Peyer's patch (tissue), 4 donors: ENCODE measurements around the gene FAM111A.

Experiments
- CTCF ChIP-seq, 6 experiments: fragments of 450-650 bp in 4 of 6; fragments of 200-600 bp in 2 of 6; sonication (generic) in 1 of 6; IDR thresholded peaks; one replicate each; pipeline ENCODE4 v1.5.1; 2017 to 2019; ENCODE audit warnings: antibody characterized with exemption in 6 of 6, mild to moderate bottlenecking in 3 of 6, moderate library complexity in 1 of 6
- POLR2A ChIP-seq, 2 donors: fragments of 450-650 bp; IDR thresholded peaks; one replicate each; pipeline ENCODE4 v1.5.1; 2017; ENCODE audit warnings: antibody characterized with exemption in 2 of 2, mild to moderate bottlenecking in 2 of 2, moderate library complexity in 2 of 2

- TF ChIP-seq POLR2A (IDR thresholded peaks at IDR 0.05): no peak
- TF ChIP-seq CTCF (IDR thresholded peaks at IDR 0.05): no peak
Measured at GRCh38 chr11:59192446-59193020, 49.9 kb downstream of the FAM111A start.
